ENCODE results near the gene ZNRF3. TPM values are rescaled to one million over a fixed set of nuclear protein-coding genes. Genes with fewer than 3 reads are reported as not detected.
"Not testable (repeated sequence)": the region's sequence is repeated elsewhere in the genome, so short reads cannot be mapped to it uniquely, and the experiment has no call there.

Gene ZNRF3
- total and polyA plus RNA-seq, 12 donors = 1.8 to 7.7 (median 6.2) TPM

DNA sequence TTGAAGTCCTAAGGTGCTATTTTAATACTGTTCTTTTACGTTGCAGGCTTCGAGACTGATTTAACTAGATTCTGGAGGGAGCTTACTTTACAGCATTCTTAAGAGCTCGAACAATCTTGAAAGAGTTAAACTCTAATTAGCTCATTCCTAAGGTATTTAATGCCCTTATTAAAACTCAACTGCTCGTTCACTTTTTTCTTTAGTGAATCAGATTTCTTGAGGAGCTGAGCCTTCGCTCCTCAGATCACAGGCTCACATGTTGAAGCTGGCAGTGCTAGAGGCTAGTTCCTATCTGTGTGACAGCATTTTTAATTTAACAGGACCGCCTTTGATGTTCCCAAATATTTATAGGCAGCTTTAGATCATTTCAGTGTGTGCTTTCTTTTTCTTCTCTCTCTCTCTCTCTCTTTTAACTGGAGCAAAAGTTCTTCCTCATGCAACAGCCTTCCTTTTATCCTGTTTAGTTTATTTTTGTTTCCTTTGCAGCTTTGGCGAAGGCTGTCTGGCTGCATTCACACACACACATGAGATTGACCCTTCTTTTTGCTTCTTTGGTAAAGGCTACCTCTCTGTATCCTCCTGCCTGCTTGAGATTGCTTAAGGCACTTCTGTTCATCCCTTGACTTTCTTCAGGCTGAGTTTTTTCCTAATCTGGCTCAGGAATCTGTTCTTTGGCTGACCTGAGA is 21.0 kb downstream of the ZNRF3 start:
- TF ChIP-seq, protein P1, sequence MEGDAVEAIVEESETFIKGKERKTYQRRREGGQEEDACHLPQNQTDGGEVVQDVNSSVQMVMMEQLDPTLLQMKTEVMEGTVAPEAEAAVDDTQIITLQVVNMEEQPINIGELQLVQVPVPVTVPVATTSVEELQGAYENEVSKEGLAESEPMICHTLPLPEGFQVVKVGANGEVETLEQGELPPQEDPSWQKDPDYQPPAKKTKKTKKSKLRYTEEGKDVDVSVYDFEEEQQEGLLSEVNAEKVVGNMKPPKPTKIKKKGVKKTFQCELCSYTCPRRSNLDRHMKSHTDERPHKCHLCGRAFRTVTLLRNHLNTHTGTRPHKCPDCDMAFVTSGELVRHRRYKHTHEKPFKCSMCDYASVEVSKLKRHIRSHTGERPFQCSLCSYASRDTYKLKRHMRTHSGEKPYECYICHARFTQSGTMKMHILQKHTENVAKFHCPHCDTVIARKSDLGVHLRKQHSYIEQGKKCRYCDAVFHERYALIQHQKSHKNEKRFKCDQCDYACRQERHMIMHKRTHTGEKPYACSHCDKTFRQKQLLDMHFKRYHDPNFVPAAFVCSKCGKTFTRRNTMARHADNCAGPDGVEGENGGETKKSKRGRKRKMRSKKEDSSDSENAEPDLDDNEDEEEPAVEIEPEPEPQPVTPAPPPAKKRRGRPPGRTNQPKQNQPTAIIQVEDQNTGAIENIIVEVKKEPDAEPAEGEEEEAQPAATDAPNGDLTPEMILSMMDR (IDR thresholded peaks at IDR 0.05) = no peak
- DNase-seq (no peak), ATAC-seq (peak in 3 of 8 donors; percentile 26 to 47 (median 45))
- H3K36me3 ChIP-seq = no peaks in the 10 kb centered on the region
- peaks cover 3 to 49% (median 32%) of the 10 kb centered on the region in 9 donors for H3K4me1 ChIP-seq
- peak overlapping the region; percentile 15 to 75 (median 47) for H3K27ac ChIP-seq
- no peaks in the 10 kb centered on the region for H3K9me3 ChIP-seq
- H3K4me3 ChIP-seq = no peak overlapping the region
- WGBS, 2 donors = 32 to 47% methylated on average over 7 of the region's 7 CpGs
- H3K27me3 ChIP-seq = no peaks in the 10 kb centered on the region
- intact Hi-C loops (cut with DNase I) = no loop called here

DNA sequence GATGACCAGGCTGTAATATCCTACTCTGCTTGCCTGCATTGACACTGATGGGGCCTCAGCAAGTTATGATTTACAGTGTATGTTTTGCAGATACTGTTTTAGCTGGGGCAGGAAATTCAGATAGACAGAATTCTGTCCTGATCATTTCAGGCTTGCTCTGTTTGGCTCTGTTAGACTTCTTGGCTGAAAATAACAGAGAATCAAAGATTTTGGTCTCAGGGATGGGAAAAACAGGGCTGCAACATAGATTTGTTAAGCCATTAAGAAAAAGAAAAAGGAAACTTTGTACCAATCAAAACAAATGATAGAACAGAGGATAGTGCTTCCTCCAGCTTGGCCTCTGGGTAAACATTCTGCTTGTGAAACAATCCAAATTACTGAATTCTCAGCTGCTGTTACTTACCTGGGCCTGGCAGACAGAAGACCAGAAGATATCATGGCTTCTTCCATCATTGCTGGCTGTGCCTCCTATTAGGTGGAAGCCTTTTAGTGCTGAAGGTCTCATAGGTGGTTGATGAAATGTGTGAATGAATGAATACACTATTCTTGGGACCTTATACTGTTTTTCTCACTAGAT is 22.0 kb downstream of the ZNRF3 start:
- Histone ChIP-seq H3K27ac (peak overlapping the region in 4 of 10 donors; percentile 10 to 75 (median 42)), H3K9me3 (no peaks in the 10 kb centered on the region), H3K36me3 (no peaks in the 10 kb centered on the region), H3K4me1 (peaks cover 3 to 49% (median 34%) of the 10 kb centered on the region in 9 donors), H3K27me3 (no peaks in the 10 kb centered on the region), H3K4me3 (no peak overlapping the region)
- TF ChIP-seq, protein P1 (IDR thresholded peaks at IDR 0.05) = no peak
- intact Hi-C loops (cut with DNase I) = no loop called here
- DNase-seq (no peak), ATAC-seq (no peak)

DNA sequence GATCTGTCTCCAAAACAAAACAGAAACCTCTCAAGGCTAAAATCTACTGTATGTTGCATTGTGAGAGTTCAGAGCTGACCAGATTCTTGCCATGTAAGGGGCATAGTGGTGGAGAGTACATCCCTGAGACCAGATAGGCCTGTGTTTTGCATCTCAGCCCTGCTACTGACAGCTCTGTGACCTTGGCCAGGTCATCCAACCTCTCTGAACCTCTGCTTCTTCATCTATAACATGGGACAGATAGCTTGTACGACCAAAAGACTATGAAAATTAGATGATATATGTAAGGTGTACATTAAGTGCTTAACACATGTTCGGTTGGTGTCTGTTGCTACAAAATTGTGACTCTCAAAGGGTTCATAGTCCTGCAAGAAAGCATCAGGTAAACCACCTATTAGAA is 22.9 kb downstream of the ZNRF3 start:
- intact Hi-C loops (cut with DNase I) = no loop called here
- H3K4me1 ChIP-seq = peaks cover 8 to 57% (median 42%) of the 10 kb centered on the region in 9 donors
- H3K9me3 ChIP-seq = no peaks in the 10 kb centered on the region
- H3K4me3 ChIP-seq = no peak overlapping the region
- H3K36me3 ChIP-seq = no peaks in the 10 kb centered on the region
- no peaks in the 10 kb centered on the region for H3K27me3 ChIP-seq
- no peak for ATAC-seq
- no peak overlapping the region for H3K27ac ChIP-seq
- TF ChIP-seq, protein P1 (IDR thresholded peaks at IDR 0.05) = no peak
- 95 to 97% methylated on average over 2 of the region's 2 CpGs for WGBS, 2 donors
- no peak for DNase-seq

DNA sequence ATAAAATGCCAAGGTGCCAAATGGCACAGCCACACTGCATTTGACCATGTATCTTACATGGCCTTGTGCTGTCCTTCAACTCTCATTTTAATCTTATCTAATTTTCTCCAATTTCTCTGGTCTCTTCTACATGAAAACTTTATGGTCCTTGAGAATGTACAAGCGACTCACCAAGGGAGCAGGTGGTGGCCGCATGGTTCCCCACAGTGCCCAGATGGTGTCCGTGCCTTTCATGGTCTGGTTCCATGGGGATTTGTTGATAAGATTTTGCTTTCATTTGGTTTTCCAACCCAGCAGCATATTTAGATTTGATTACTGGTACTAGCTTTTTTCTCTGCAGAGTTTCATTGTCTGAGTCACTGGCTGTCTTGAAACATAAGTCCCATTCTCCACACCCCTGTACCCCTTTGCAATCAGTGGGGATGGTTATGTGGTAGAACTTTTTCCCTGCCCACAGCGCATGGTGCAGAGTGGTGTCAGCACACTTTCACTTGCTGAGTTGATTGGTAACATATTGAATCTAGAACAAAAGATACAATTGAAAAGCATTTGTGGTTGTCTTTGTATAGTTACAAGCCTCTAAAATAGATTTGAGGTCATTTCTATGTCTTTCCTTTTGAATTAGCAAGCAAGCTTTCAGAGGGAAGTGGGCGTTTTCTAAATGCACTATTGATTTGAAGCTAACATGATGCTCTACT is 24.1 kb downstream of the ZNRF3 start:
- 83 to 90% methylated on average over 5 of the region's 5 CpGs for WGBS, 2 donors
- H3K4me3 ChIP-seq = no peak overlapping the region
- H3K9me3 ChIP-seq = no peaks in the 10 kb centered on the region
- intact Hi-C loops (cut with DNase I) = no loop called here
- peaks cover 14 to 69% (median 53%) of the 10 kb centered on the region in 9 donors for H3K4me1 ChIP-seq
- no peaks in the 10 kb centered on the region for H3K36me3 ChIP-seq
- H3K27ac ChIP-seq = no peak overlapping the region
- ATAC-seq = no peak
- no peak for DNase-seq
- no peaks in the 10 kb centered on the region for H3K27me3 ChIP-seq
- TF ChIP-seq, protein P1 (IDR thresholded peaks at IDR 0.05) = no peak

DNA sequence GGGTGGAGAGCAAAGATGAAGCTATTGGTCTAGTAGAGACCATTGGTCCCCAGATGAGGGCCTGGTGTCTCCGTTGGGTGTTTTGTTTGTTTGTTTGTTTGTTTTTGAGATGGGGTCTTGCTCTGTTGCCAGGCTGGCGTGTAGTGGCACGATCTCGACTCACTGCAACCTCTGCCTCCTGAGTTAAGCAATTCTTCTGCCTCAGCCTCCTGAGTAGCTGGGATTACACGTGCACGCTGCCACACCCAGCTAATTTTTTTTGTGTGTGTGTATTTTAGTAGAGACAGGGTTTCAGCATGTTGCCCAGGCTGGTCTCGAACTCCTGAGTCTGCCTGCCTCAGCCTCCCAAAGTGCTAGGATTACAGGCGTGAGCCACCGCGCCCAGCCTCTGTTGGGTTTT is 25.4 kb downstream of the ZNRF3 start:
- H3K27me3 ChIP-seq; H3K4me3 ChIP-seq; H3K9me3 ChIP-seq; ATAC-seq; H3K27ac ChIP-seq; H3K36me3 ChIP-seq; intact Hi-C loops (cut with DNase I); DNase-seq: not testable (repeated sequence)
- peaks cover 13 to 60% (median 45%) of the 10 kb centered on the region in 9 donors for H3K4me1 ChIP-seq
- WGBS, 2 donors = 94% methylated on average over 10 of the region's 10 CpGs
